K562 (cell line): ENCODE results near the gene SLC26A8. TPM values are rescaled to one million over a fixed set of nuclear protein-coding genes. Genes with fewer than 3 reads are reported as not detected.

ENCODE experiments used
- HMBOX1 ChIP-seq: sonication (generic); IDR thresholded peaks from 2 replicates; pipeline ENCODE4 v1.6.1; 2016
- KAT7 ChIP-seq: sonication (generic); formaldehyde crosslinking; IDR thresholded peaks from 2 replicates; pipeline ENCODE4 v1.8.0; 2022; ENCODE audit warnings: missing genetic modification reagents, mild to moderate bottlenecking, borderline replicate concordance
- PML ChIP-seq: IDR thresholded peaks from 2 replicates; pipeline ENCODE4 v1.6.1; 2012; ENCODE audit warnings: low read length, inconsistent platforms
- SMARCA4 ChIP-seq: fragments of 450-650 bp; IDR thresholded peaks from 2 replicates; pipeline ENCODE4 v1.6.1; 2016
- SRF ChIP-seq, 2 experiments: fragments of 250-450, 450-650 bp in 1 of 2; sonication (Bioruptor Pico) in 1 of 2; sonication (generic) in 1 of 2; formaldehyde crosslinking; IDR thresholded peaks; 2 replicates each; pipeline versions ENCODE4 v1.5.0 to v1.5.1; 2020 to 2022; ENCODE audit warnings: mild to moderate bottlenecking in 1 of 2, missing genetic modification reagents in 1 of 2
- THRAP3 ChIP-seq: fragments of 450-650 bp; IDR thresholded peaks from 2 replicates; pipeline ENCODE4 v1.6.1; 2016; ENCODE audit warnings: mild to moderate bottlenecking, inconsistent platforms, borderline replicate concordance
- ZNF133 ChIP-seq: fragments of 250-450 bp; sonication (Bioruptor Pico); IDR thresholded peaks from 2 replicates; pipeline ENCODE4 v1.4.0; 2020; ENCODE audit warnings: mild to moderate bottlenecking
- ZNF384 ChIP-seq: IDR thresholded peaks from 2 replicates; pipeline ENCODE4 v1.6.1; 2012; ENCODE audit warnings: low read depth, low read length, improper control_type of control experiment
- ZNF583 ChIP-seq: fragments of 250-450 bp; sonication (Bioruptor Pico); IDR thresholded peaks from 2 replicates; pipeline ENCODE4 v1.4.0; 2020
- polyA plus RNA-seq, 8 experiments: library from polyadenylated mRNA; depleted of rRNA in 4 of 8; stranded (reverse) in 5 of 8; unstranded in 3 of 8; fragments of >200 nt; fragmentation: Nextera tagmentation in 2 of 8; fragmentation: Illumina TruSeq in 1 of 8; extraction: Ambion mirVana in 2 of 8; extraction: Trizol in 1 of 8; gene quantifications; 2 replicates each; pipeline versions ENCODE4 v1.2.1 to v1.2.3, GENCODE V29; 2011 to 2014; ENCODE audit warnings: inconsistent platforms in 1 of 8, missing spikeins in 1 of 8
- total RNA-seq, 7 experiments: library from RNA; depleted of rRNA in 6 of 7; stranded (reverse); fragments of >200 nt in 6 of 7; fragmentation: Illumina TruSeq in 2 of 7; extraction: Trizol in 2 of 7; gene quantifications; 2 replicates each; pipeline versions ENCODE4 v1.2.1 to v1.2.3, GENCODE V29; 2011 to 2021; ENCODE audit warnings: low replicate concordance in 1 of 7
- TF ChIP-seq, protein P1 (sequence below): sonication (generic); formaldehyde crosslinking; IDR thresholded peaks from 2 replicates; pipeline ENCODE4 v1.8.0; 2023; ENCODE audit warnings: mild to moderate bottlenecking, missing genetic modification reagents
- TF ChIP-seq, protein P2 (sequence below), 2 experiments: fragments of 450-650 bp; IDR thresholded peaks; 2 replicates each; pipeline ENCODE4 v1.6.1; 2016; ENCODE audit warnings: mild to moderate bottlenecking in 2 of 2, borderline replicate concordance in 1 of 2, low read depth in 1 of 2, moderate library complexity in 1 of 2
- TF ChIP-seq, protein P3 (sequence below), 2 experiments: fragments of 450-650 bp; conservative IDR thresholded peaks; 2 replicates each; pipeline ENCODE4 v1.6.1; 2017; ENCODE audit warnings: mild to moderate bottlenecking in 2 of 2, moderate library complexity in 2 of 2
- TF ChIP-seq, protein P4 (sequence below): fragments of 200-800 bp; sonication (Bioruptor generic); IDR thresholded peaks from 2 replicates; pipeline ENCODE4 v1.6.1; 2017; ENCODE audit warnings: missing genetic modification characterization, missing compliant biosample characterization

SLC26A8 gene
- total and polyA plus RNA-seq, 9 of the 15 experiments (the other 6 are each of a cell fraction or from before 2014, with no cell fraction given) = not detected

- TF ChIP-seq, protein P1, sequence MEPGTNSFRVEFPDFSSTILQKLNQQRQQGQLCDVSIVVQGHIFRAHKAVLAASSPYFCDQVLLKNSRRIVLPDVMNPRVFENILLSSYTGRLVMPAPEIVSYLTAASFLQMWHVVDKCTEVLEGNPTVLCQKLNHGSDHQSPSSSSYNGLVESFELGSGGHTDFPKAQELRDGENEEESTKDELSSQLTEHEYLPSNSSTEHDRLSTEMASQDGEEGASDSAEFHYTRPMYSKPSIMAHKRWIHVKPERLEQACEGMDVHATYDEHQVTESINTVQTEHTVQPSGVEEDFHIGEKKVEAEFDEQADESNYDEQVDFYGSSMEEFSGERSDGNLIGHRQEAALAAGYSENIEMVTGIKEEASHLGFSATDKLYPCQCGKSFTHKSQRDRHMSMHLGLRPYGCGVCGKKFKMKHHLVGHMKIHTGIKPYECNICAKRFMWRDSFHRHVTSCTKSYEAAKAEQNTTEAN (CRISPR knock-in tag) = no peak
- 0 out of 2 replicates have a peak, but pooled peaks have one; percentile 35 for TF ChIP-seq KAT7 (CRISPR knock-in tag)
- TF ChIP-seq SRF (CRISPR knock-in tag; IDR thresholded peaks at IDR 0.05) = peak in 1 of 2 experiments; percentile 31; a peak in 1 of 4 replicates
- no peak for TF ChIP-seq THRAP3
- no peak for TF ChIP-seq ZNF133 (CRISPR knock-in tag)
- TF ChIP-seq SMARCA4 = 0 out of 2 replicates have a peak, but pooled peaks have one; percentile 39
- peak; percentile 92; the same call in 1 of the 2 replicates for TF ChIP-seq HMBOX1
- TF ChIP-seq, protein P2, sequence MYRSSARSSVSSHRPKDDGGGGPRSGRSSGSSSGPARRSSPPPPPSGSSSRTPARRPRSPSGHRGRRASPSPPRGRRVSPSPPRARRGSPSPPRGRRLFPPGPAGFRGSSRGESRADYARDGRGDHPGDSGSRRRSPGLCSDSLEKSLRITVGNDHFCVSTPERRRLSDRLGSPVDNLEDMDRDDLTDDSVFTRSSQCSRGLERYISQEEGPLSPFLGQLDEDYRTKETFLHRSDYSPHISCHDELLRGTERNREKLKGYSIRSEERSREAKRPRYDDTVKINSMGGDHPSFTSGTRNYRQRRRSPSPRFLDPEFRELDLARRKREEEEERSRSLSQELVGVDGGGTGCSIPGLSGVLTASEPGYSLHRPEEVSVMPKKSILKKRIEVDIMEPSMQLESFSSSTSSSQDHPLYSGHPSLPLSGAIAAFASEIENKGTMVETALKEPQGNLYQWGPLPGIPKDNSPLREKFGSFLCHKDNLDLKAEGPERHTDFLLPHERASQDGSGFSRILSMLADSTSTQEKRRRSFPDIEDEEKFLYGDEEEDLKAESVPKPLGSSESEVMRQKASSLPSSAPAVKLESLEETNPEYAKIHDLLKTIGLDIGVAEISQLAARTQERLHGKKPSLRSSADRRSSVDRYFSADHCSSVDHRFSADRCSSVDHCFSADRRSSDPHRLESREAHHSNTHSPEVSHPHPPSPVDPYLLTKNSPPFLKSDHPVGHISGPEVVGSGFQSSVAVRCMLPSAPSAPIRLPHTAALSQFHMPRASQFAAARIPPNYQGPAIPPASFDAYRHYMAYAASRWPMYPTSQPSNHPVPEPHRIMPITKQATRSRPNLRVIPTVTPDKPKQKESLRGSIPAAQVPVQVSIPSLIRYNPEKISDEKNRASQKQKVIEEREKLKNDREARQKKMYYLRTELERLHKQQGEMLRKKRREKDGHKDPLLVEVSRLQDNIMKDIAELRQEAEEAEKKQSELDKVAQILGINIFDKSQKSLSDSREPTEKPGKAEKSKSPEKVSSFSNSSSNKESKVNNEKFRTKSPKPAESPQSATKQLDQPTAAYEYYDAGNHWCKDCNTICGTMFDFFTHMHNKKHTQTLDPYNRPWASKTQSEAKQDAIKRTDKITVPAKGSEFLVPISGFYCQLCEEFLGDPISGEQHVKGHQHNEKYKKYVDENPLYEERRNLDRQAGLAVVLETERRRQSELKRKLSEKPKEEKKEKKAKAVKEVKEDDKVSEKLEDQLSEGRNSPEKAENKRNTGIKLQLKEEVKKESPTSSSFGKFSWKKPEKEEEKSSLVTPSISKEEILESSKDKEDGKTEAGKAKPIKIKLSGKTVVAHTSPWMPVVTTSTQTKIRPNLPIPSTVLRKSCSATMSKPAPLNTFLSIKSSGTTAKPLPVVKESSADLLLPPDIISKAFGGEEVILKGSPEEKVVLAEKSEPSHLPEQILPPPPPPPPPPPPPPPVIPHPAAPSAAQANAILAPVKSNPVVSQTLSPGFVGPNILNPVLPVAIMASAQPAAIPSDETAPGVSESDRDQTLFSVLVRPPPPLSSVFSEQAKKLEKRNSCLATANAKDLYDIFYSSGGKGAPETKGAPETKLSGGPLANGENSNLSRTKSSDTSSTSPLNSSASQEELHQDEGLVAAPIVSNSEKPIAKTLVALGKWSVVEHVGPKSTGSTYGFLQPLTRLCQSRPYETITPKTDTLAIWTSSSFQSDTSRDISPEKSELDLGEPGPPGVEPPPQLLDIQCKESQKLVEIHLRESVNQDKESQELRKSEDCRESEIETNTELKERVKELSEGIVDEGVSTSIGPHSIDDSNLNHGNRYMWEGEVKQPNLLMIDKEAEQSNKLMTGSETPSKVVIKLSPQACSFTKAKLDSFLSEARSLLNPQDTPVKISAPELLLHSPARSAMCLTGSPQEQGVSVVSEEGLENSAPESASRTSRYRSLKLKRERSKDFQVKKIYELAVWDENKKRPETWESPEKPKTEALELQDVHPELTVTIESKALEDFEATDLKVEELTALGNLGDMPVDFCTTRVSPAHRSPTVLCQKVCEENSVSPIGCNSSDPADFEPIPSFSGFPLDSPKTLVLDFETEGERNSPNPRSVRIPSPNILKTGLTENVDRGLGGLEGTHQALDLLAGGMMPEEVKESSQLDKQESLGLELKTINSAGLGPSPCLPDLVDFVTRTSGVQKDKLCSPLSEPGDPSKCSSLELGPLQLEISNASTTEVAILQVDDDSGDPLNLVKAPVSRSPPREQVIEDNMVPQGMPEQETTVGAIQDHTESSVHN (IDR thresholded peaks at IDR 0.05; ENCODE audit: borderline replicate concordance in 1 of 2, low read depth in 1 of 2) = no peak
- TF ChIP-seq, protein P3, sequence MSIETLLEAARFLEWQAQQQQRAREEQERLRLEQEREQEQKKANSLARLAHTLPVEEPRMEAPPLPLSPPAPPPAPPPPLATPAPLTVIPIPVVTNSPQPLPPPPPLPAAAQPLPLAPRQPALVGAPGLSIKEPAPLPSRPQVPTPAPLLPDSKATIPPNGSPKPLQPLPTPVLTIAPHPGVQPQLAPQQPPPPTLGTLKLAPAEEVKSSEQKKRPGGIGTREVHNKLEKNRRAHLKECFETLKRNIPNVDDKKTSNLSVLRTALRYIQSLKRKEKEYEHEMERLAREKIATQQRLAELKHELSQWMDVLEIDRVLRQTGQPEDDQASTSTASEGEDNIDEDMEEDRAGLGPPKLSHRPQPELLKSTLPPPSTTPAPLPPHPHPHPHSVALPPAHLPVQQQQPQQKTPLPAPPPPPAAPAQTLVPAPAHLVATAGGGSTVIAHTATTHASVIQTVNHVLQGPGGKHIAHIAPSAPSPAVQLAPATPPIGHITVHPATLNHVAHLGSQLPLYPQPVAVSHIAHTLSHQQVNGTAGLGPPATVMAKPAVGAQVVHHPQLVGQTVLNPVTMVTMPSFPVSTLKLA (conservative IDR thresholded peaks at IDR 0.05) = peak in 1 of 2 experiments; percentile 49; a peak in 1 of 4 replicates
- no peak for TF ChIP-seq ZNF384
- no peak; the same call in 1 of the 2 replicates for TF ChIP-seq PML
- TF ChIP-seq, protein P4, sequence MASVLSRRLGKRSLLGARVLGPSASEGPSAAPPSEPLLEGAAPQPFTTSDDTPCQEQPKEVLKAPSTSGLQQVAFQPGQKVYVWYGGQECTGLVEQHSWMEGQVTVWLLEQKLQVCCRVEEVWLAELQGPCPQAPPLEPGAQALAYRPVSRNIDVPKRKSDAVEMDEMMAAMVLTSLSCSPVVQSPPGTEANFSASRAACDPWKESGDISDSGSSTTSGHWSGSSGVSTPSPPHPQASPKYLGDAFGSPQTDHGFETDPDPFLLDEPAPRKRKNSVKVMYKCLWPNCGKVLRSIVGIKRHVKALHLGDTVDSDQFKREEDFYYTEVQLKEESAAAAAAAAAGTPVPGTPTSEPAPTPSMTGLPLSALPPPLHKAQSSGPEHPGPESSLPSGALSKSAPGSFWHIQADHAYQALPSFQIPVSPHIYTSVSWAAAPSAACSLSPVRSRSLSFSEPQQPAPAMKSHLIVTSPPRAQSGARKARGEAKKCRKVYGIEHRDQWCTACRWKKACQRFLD (CRISPR knock-in tag) = no peak
- TF ChIP-seq ZNF583 (CRISPR knock-in tag) = no peak
Measured at GRCh38 chr6:35919085-35919826, 105.2 kb downstream of the SLC26A8 start (continued).
